ENCODE data around the gene ZNF500. TPM values are rescaled to one million over a fixed set of nuclear protein-coding genes. Genes with fewer than 3 reads are reported as not detected.

The ZNF500 gene
- total and polyA plus RNA-seq, 2 experiments from 2014 or later = 5.8 to 15.3 TPM

GRCh38 chr16:4760221-4760910, 6.6 kb downstream of the ZNF500 start:
- ATAC-seq = peak; percentile 48; the same call in 2 of the 3 replicates
- no peak for TF ChIP-seq EZH2 (IDR thresholded peaks at IDR 0.05; ENCODE audit: low read depth, unreplicated experiment)
- no peak for TF ChIP-seq ZNF331 (CRISPR knock-in tag; IDR thresholded peaks at IDR 0.05; ENCODE audit: low read depth)
- no peak for TF ChIP-seq JUNB (IDR thresholded peaks at IDR 0.05; ENCODE audit: unreplicated experiment)
- no peak for TF ChIP-seq STAT1 (IDR thresholded peaks at IDR 0.05; ENCODE audit: unreplicated experiment)
- TF ChIP-seq POLR2AphosphoS5 (IDR thresholded peaks at IDR 0.05; ENCODE audit: low read depth) = no peak
- no peak for TF ChIP-seq REST (IDR thresholded peaks at IDR 0.05; ENCODE audit: unreplicated experiment)
- no peak for TF ChIP-seq NANOG (IDR thresholded peaks at IDR 0.05; ENCODE audit: borderline replicate concordance)
- TF ChIP-seq CTCF (conservative IDR thresholded peaks at IDR 0.05; ENCODE audit: low read depth in 2 of 2) = no peak
- TF ChIP-seq ETS1 (IDR thresholded peaks at IDR 0.05) = no peak
- TF ChIP-seq CREB1 (CRISPR knock-in tag; IDR thresholded peaks at IDR 0.05; ENCODE audit: low read depth) = no peak
- TF ChIP-seq ZNF462 (CRISPR knock-in tag; IDR thresholded peaks at IDR 0.05) = no peak
- no peak for TF ChIP-seq ZNF114 (CRISPR knock-in tag; IDR thresholded peaks at IDR 0.05)
- TF ChIP-seq EZH2phosphoT487 (IDR thresholded peaks at IDR 0.05; ENCODE audit: unreplicated experiment) = no peak
- H3K4me3 ChIP-seq = no peak overlapping the region
- no peak overlapping the region for H3K4me3 Mint-ChIP-seq
- no peaks in the 10 kb centered on the region for H3K27me3 ChIP-seq (ENCODE audit: insufficient read depth)
- peaks cover 5% of the 10 kb centered on the region for H3K27me3 Mint-ChIP-seq (ENCODE audit: insufficient read depth, low read depth, poor library complexity)
- no peaks in the 10 kb centered on the region; the same call in 1 of the 2 replicates for H4K20me1 ChIP-seq (replicated peaks; ENCODE audit: insufficient read depth)
- H3K9me2 ChIP-seq (ENCODE audit: insufficient read depth) = no peaks in the 10 kb centered on the region
- H3K4me1 ChIP-seq (ENCODE audit: insufficient read depth) = no peaks in the 10 kb centered on the region
- no peaks in the 10 kb centered on the region for H3F3A ChIP-seq (replicated peaks; ENCODE audit: low read depth)
- H2AFZ ChIP-seq = no peak overlapping the region
- H3K4me1 Mint-ChIP-seq = no peaks in the 10 kb centered on the region
- no peak for DNase-seq (ENCODE audit: low spot score)
- H3K27ac Mint-ChIP-seq = peak overlapping the region; percentile 20
- peaks cover 5% of the 10 kb centered on the region; the same call in 1 of the 2 replicates for H3K79me2 ChIP-seq (replicated peaks; ENCODE audit: insufficient read depth)
- H3K36me3 Mint-ChIP-seq (ENCODE audit: low read depth) = peaks cover 87% of the 10 kb centered on the region
- H3K36me3 ChIP-seq (ENCODE audit: insufficient read depth) = peaks cover 22% of the 10 kb centered on the region; the same call in 1 of the 2 replicates
- peaks cover 4% of the 10 kb centered on the region; the same call in 2 of the 3 replicates for H3K9me3 Mint-ChIP-seq
- no peak overlapping the region for H3K4me2 ChIP-seq
- H3K27ac ChIP-seq (ENCODE audit: low read depth) = no peak overlapping the region

All from GM23338 (cell line).